ENCODE measurements around the gene ESR2. TPM values are rescaled to one million over a fixed set of nuclear protein-coding genes. Genes with fewer than 3 reads are reported as not detected.

ESR2 gene
- total RNA-seq, 1 experiment from 2014 or later = 0.29 TPM

DNA sequence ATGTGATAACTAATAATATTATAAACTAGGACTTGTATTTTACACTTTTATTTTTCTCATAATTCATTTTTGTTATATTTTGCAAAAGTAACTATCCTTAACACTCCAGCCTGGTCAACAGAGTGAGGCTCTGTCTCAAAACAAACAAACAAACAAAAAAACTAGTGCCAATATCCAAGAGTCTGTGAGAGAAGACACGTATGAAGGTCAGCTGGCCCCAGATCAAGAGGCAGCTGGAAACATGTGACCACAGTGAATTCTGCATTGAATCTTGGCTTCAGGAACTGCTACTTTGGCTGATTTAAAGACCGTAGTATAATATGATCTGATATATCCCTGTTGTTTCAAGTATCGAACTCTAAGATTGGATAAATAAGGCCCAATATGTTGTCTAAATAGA is 47.0 kb downstream of the ESR2 start:
- Histone ChIP-seq H3K4me1 (replicated peaks) (no peaks in the 10 kb centered on the region), H3K36me3 (no peaks in the 10 kb centered on the region), H3K27ac (no peak overlapping the region), H3K4me3 (no peak overlapping the region), H3K27me3 (replicated peaks) (no peaks in the 10 kb centered on the region), H3K9me3 (replicated peaks) (no peaks in the 10 kb centered on the region)
- no peak for DNase-seq (ENCODE audit: low read depth in 1 of 2, low spot score in 2 of 2)

DNA sequence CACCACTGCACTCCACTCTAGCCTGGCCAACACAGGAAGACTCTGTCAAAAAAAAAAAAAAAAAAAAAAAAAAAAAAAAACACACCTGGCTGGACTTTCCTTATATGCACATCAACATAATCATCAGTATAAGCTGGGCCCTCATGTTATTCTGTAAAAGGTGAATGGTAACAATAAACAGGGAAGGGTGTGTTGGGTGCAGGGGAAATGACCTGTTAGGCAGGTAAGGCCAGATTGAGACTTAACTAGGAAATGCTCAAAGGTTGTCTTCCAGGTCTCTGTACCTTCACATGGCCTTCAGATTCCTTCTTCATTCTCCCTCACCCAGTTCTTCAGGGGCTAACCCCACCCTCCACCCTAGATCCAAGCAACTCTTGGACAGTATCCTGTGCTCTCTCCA is 47.5 kb downstream of the ESR2 start:
- no peak overlapping the region for H3K4me3 ChIP-seq
- no peak overlapping the region for H3K27ac ChIP-seq
- no peaks in the 10 kb centered on the region for H3K9me3 ChIP-seq (replicated peaks)
- H3K4me1 ChIP-seq (replicated peaks) = no peaks in the 10 kb centered on the region
- no peaks in the 10 kb centered on the region for H3K36me3 ChIP-seq
- DNase-seq (ENCODE audit: low read depth in 1 of 2, low spot score in 2 of 2) = no peak
- H3K27me3 ChIP-seq (replicated peaks) = no peaks in the 10 kb centered on the region

DNA sequence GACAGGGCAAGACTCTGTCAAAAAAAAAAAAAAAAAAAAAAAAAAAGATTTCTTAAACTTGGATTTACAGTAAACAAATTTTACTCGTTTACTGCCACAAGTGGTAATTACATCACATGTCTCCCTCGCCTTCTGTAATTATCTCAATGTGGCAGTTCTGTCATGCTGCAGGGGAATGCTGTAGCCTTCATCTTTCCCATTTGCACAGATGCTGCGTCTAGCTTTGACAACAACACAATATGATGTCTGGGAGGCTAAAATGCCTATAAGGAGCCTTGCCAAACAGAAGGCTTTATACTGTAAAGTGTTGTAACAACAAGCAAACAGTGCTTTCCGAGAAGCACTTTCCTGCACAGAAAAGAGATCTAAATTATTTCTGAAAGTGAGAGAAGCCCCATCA is 48.7 kb downstream of the ESR2 start:
- DNase-seq (ENCODE audit: low read depth in 1 of 2, low spot score in 2 of 2) = no peak
- Histone ChIP-seq H3K27me3 (replicated peaks) (no peaks in the 10 kb centered on the region), H3K36me3 (no peaks in the 10 kb centered on the region), H3K4me1 (replicated peaks) (no peaks in the 10 kb centered on the region), H3K4me3 (no peak overlapping the region), H3K27ac (no peak overlapping the region), H3K9me3 (replicated peaks) (no peaks in the 10 kb centered on the region)

DNA sequence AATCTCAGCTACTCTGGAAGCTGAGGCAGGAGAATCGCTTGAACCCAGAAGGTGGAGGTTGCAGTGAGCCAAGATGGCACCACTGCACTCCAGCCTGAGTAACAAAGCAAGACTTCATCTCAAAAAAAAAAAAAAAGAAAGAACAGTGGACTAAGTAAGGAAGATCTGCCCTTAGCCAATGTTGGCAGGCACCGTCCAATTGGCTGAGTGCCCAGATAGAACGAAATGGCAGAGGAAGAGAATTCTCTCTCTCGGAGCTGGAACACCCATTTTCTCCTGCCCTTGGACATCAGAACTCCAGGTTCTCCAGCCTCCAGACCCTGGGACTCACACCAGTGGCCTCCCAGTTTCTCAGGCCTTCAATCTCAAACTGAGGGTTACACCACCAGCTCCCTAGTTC is 49.9 kb downstream of the ESR2 start:
- Histone ChIP-seq H3K9me3 (replicated peaks) (no peaks in the 10 kb centered on the region), H3K36me3 (no peaks in the 10 kb centered on the region), H3K4me3 (no peak overlapping the region), H3K27ac (no peak overlapping the region), H3K4me1 (replicated peaks) (no peaks in the 10 kb centered on the region), H3K27me3 (replicated peaks) (no peaks in the 10 kb centered on the region)
- no peak for DNase-seq (ENCODE audit: low read depth in 1 of 2, low spot score in 2 of 2)

DNA sequence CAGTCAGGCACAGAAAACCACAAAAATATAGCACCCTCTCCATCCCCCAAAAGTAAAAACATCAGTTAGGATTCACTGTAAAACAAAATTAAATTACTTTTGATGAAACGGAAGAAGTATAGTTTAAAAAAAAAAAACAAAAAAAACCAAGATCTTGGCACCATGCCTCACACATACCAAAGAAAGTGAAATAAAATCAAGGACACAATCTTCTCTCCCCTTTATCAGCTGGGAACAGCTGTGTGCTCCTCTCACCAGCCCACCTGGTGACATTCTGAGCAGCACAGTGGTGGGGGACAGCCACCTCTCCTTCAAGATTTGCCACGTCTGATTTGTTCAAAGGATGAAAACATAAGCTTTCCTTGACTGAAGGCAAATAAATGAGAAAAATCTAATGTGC is 55.5 kb downstream of the ESR2 start:
- H3K27ac ChIP-seq = no peak overlapping the region
- no peaks in the 10 kb centered on the region for H3K27me3 ChIP-seq (replicated peaks)
- DNase-seq (ENCODE audit: low read depth in 1 of 2, low spot score in 2 of 2) = no peak
- H3K36me3 ChIP-seq = no peaks in the 10 kb centered on the region
- H3K9me3 ChIP-seq (replicated peaks) = no peaks in the 10 kb centered on the region
- H3K4me3 ChIP-seq = no peak overlapping the region
- peaks cover 2% of the 10 kb centered on the region for H3K4me1 ChIP-seq (replicated peaks)

DNA sequence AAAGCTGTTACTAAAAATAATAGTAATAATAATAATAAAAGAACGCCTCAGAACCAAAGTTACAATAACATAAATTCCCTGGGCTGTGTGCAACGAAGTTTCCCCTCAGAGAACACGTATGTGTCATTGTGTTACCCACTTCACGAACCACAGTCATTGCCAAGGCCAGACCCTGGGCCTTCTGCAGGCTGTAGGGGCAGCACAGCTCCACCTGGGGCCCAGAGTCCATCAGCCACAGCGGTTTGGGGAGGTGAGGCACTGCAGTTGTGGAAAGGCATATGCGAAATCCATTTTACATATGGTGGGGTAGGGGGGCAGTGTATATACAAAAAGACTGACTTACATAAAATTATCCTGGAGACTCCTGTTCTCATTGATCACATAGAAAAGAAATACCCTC is 56.1 kb downstream of the ESR2 start:
- DNase-seq (ENCODE audit: low read depth in 1 of 2, low spot score in 2 of 2) = no peak
- Histone ChIP-seq H3K4me1 (replicated peaks) (peaks cover 7% of the 10 kb centered on the region), H3K9me3 (replicated peaks) (no peaks in the 10 kb centered on the region), H3K4me3 (no peak overlapping the region), H3K27me3 (replicated peaks) (no peaks in the 10 kb centered on the region), H3K36me3 (no peaks in the 10 kb centered on the region), H3K27ac (no peak overlapping the region)

DNA sequence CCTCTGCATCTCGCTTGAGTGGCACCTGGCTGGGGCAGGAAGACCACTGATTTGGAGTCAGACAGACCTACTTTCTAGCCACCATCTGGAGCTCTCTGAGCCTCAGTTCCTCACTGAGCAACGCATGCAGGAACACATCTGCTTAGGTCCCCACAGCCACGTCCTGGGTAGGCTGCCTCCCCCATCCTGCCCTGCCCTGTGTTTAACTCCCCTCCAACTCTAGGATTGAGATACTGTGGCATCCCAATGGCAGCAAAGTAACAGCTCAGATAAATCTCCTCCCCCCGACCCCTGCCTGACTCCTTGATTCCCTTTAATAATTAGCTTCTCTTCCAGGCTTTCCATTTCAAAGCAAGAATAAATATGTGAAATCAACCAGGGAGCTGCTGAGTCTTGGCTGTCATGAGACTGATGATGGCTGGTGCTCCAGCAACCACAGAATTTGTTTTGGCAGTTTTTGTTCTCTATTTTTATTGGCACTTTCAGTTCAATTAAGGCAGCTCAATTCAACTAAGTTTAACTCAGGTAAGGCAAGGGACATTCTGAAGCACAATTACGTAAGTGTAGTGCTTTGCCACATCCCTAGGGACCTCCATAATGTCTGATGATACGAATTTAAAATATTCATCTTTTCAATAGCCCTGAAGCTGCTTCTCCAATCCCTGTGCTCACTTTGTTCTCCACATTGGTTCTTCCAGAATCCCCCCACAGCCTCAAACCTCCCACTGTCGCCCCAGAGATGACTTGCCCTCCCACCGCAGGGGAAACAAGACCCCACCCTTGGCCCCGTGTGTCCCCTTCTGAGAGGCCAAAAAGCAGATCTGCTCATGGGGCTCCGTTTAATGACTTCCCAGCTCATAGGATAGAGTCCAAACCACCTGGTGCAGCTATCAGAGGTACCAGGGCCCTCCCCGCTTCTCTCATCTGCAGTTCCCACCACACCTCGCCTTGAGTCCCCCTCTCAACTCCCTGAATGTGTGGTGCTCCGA is 58.2 kb downstream of the ESR2 start:
- Histone ChIP-seq H3K27ac (no peak overlapping the region), H3K4me1 (replicated peaks) (peaks cover 27% of the 10 kb centered on the region), H3K9me3 (replicated peaks) (no peaks in the 10 kb centered on the region), H3K27me3 (replicated peaks) (no peaks in the 10 kb centered on the region), H3K4me3 (no peak overlapping the region), H3K36me3 (no peaks in the 10 kb centered on the region)
- DNase-seq (ENCODE audit: low read depth in 1 of 2, low spot score in 2 of 2) = no peak

DNA sequence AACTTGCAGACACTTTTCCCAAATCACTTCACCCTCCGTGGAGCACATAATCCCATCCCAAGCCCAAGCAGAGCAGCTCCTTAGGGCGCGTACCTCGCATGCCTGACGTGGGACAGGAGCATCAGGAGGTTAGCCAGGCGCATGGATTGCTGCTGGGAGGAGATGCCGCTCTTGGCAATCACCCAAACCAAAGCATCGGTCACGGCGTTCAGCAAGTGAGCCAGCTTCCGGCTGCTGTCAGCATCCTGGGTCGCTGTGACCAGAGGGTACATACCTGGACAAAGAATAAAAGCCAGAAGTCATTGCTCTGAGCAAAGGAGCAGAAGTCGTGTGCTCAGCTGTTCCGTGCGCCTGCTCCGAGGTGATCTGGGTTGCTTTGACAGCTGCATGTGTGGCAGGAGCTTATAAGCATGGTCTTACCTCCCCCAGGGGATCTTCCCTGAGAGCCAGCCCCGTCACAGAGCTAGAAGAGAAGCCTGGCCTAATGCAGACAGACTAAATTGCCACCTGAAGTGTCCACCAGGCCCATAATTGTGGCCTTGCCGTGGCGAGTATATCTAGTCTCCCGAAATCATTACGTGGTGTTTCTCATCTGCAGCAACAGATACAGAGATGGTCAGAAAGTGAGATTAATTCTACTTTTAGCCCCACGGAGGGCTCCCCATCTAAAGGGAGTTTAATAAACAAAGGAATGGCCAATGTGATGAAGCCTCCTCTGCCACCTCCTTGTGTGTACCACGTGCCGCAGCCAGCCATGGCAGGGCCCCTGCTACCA is 59.1 kb downstream of the ESR2 start:
- no peak for DNase-seq (ENCODE audit: low read depth in 1 of 2, low spot score in 2 of 2)
- Histone ChIP-seq H3K4me1 (replicated peaks) (peaks cover 27% of the 10 kb centered on the region), H3K27me3 (replicated peaks) (no peaks in the 10 kb centered on the region)

DNA sequence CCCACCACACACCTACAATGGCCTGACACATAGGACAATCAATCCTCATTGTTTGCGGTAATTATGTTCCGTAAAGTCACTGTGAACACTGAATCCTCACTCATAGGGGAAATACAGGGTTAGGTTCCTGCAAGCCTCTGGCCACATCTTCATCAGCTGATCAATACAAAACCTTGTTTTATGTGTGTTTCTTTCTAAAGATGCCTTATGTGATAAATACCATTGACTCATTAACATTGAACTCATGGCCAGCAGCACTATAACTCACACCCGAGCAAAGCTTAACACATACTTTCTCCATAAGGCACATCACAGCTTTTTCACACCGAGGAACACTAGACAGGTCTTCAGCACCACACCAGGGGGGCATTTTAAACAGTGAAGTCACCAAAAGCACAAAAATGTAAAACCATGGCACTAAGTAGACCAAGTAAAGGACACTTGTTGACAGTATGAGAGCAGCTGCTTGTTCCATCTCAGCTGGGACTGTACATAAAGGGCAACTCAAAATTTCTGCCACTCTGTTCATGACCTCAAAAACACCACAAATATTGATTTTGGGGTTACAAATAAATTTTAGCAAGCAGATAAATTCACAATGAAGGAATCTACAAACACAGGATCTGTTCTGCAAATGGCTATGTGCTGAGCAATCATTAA is 60.5 kb downstream of the ESR2 start:
- Histone ChIP-seq H3K36me3 (no peaks in the 10 kb centered on the region), H3K27me3 (replicated peaks) (no peaks in the 10 kb centered on the region), H3K4me3 (no peak overlapping the region), H3K9me3 (replicated peaks) (no peaks in the 10 kb centered on the region), H3K4me1 (replicated peaks) (peaks cover 27% of the 10 kb centered on the region), H3K27ac (no peak overlapping the region)
- no peak for DNase-seq (ENCODE audit: low read depth in 1 of 2, low spot score in 2 of 2)

More for the DNA sequence above, 59.1 kb downstream of the ESR2 start:
- no peaks in the 10 kb centered on the region for H3K36me3 ChIP-seq
- H3K27ac ChIP-seq = no peak overlapping the region
- no peaks in the 10 kb centered on the region for H3K9me3 ChIP-seq (replicated peaks)
- H3K4me3 ChIP-seq = no peak overlapping the region

DNA sequence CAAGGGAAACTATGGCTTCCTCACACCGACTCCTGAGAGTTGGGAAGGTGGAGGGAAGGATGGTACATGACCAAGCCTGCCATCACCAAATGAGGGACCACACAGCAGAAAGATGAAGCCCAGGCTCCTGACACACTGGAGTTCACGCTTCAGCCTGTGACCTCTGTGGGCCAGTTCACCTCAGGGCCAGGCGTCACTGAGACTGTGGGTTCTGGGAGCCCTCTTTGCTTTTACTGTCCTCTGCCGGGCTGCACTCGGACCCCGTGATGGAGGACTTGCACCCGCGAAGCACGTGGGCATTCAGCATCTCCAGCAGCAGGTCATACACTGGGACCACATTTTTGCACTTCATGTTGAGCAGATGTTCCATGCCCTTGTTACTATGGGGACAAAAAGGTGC is 61.2 kb downstream of the ESR2 start:
- no peaks in the 10 kb centered on the region for H3K36me3 ChIP-seq
- no peak overlapping the region for H3K4me3 ChIP-seq
- no peaks in the 10 kb centered on the region for H3K9me3 ChIP-seq (replicated peaks)
- H3K27me3 ChIP-seq (replicated peaks) = no peaks in the 10 kb centered on the region
- peaks cover 27% of the 10 kb centered on the region for H3K4me1 ChIP-seq (replicated peaks)
- peak overlapping the region; percentile 48 for H3K27ac ChIP-seq
- no peak for DNase-seq (ENCODE audit: low read depth in 1 of 2, low spot score in 2 of 2)

DNA sequence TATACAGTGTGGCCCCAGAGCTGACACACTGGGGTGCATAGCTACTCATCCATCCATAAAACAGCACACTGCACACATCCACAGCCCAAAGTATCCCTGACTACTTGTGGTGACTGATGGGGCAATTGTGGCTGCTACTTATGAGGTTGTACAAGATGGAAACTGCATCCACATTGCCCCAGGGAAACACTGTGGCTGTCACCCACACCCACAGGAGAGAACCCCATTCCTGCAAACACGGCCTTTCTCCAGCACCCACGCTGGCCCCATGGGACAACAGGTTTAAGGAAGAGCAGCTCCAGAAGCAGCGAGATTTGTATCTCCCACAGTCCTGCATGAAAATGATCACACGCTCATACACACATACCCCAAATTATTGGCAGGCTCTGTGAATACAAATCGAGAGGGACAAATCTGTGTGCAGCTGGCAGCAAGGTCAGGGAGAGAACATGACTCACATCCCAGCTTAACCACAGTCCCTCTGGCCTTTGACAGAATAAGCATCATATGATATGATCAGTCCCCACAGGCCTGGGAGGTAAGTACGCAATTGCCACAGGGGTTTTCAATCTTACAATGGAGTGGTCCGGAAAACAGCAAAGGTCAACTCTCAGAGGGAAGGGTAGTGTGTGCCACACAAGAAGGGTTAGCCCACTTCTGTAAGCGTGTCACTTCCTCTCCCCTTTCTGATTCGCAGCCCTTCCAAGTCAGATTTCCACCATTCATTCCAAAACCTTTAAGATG is 61.9 kb downstream of the ESR2 start:
- no peaks in the 10 kb centered on the region for H3K9me3 ChIP-seq (replicated peaks)
- peaks cover 27% of the 10 kb centered on the region for H3K4me1 ChIP-seq (replicated peaks)
- peak overlapping the region; percentile 48 for H3K27ac ChIP-seq
- DNase-seq (ENCODE audit: low read depth in 1 of 2, low spot score in 2 of 2) = peak; percentile 75 to 82
- no peaks in the 10 kb centered on the region for H3K27me3 ChIP-seq (replicated peaks)
- H3K36me3 ChIP-seq = 0 out of 2 replicates have a peak, but pooled peaks cover 3% of the 10 kb centered on the region
- H3K4me3 ChIP-seq = no peak overlapping the region

DNA sequence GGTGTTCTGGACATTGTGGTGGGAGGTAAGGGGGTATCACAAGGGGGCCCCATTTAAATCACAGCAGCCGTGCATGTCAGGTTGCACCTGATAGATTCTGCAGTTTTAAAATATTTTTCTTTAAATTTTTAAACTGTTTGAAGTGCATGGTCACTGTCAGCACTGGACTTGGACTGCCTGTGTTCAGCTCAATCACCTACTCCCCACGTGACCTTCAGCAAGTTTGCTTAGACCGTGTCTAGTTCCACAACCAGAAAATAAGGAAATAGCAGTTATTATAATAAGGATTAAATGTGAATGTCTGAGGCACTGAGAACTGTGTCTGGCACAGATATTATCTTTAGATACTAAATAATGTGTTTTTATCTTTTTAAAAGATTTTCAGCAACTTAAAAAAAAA is 64.7 kb downstream of the ESR2 start:
- Histone ChIP-seq H3K9me3 (replicated peaks) (no peaks in the 10 kb centered on the region), H3K36me3 (0 out of 2 replicates have a peak, but pooled peaks cover 4% of the 10 kb centered on the region), H3K27me3 (replicated peaks) (no peaks in the 10 kb centered on the region), H3K4me3 (no peak overlapping the region), H3K27ac (no peak overlapping the region), H3K4me1 (replicated peaks) (peaks cover 27% of the 10 kb centered on the region)
- DNase-seq (ENCODE audit: low read depth in 1 of 2, low spot score in 2 of 2) = no peak

DNA sequence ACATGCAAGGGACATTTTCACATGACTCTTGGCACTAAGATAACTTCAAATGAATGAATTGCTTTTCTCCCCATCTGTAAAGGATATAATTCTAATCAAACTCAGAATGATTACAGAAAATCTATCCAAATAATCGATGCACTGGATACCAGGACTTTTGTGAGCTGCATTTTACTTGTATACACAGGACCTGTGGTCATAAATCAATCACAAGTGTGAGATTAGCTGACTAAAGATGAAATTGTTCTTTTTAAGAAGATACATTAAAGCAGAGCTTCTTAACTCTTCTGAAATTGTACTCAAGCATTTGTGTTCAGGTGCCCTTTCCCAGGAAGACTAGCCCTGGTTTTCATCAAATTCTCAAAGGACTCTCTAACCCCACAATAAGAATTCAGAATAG is 66.3 kb downstream of the ESR2 start:
- H3K27ac ChIP-seq = no peak overlapping the region
- no peak overlapping the region for H3K4me3 ChIP-seq
- DNase-seq (ENCODE audit: low read depth in 1 of 2, low spot score in 2 of 2) = no peak
- no peaks in the 10 kb centered on the region for H3K9me3 ChIP-seq (replicated peaks)
- 0 out of 2 replicates have a peak, but pooled peaks cover 5% of the 10 kb centered on the region for H3K36me3 ChIP-seq
- H3K27me3 ChIP-seq (replicated peaks) = no peaks in the 10 kb centered on the region
- peaks cover 17% of the 10 kb centered on the region for H3K4me1 ChIP-seq (replicated peaks)
